ENCODE results near the gene SON. TPM values are rescaled to one million over a fixed set of nuclear protein-coding genes. Genes with fewer than 3 reads are reported as not detected.

SON gene
- total RNA-seq, 3 donors from 2014 or later, result 265 to 355 (median 330) TPM

GRCh38 chr21:33539616-33540015, 3.2 kb upstream of the SON start:
- Histone ChIP-seq H3K4me3 (no peak overlapping the region), H3K27me3 (no peaks in the 10 kb centered on the region), H3K36me3 (no peaks in the 10 kb centered on the region), H3K27ac (no peak overlapping the region), H3K4me1 (no peaks in the 10 kb centered on the region), H3K9me3 (no peaks in the 10 kb centered on the region)
- no peak for DNase-seq (ENCODE audit: low spot score in 2 of 2)
- intact Hi-C loops (cut with DNase I; ENCODE audit: low total_unique reads), result no loop called here
- no peak for TF ChIP-seq POLR2AphosphoS5 (IDR thresholded peaks at IDR 0.05)
- TF ChIP-seq POLR2A (IDR thresholded peaks at IDR 0.05), result no peak
- no peak for TF ChIP-seq CTCF (IDR thresholded peaks at IDR 0.05)

- intact Hi-C loops (cut with DNase I; ENCODE audit: low total_unique reads), result no loop called here
- H3K27ac ChIP-seq, result peak overlapping the region in 1 of 2 donors; percentile 99
- H3K4me1 ChIP-seq, result no peaks in the 10 kb centered on the region
- TF ChIP-seq POLR2AphosphoS5 (IDR thresholded peaks at IDR 0.05), result no peak
- no peak for TF ChIP-seq POLR2A (IDR thresholded peaks at IDR 0.05)
- no peak for TF ChIP-seq CTCF (IDR thresholded peaks at IDR 0.05)
- no peaks in the 10 kb centered on the region for H3K36me3 ChIP-seq
- no peaks in the 10 kb centered on the region for H3K9me3 ChIP-seq
- H3K4me3 ChIP-seq, result peak overlapping the region in 2 of 3 donors; percentile 74 to 78
- H3K27me3 ChIP-seq, result no peaks in the 10 kb centered on the region
- DNase-seq (ENCODE audit: low spot score in 2 of 2), result no peak
Measured at GRCh38 chr21:33540711-33541104, 2.1 kb upstream of the SON start.

GRCh38 chr21:33541105-33541711, 1.6 kb upstream of the SON start:
- Histone ChIP-seq H3K4me3 (peak overlapping the region; percentile 66 to 78 (median 74)), H3K9me3 (no peaks in the 10 kb centered on the region), H3K27me3 (no peaks in the 10 kb centered on the region), H3K4me1 (no peaks in the 10 kb centered on the region), H3K36me3 (no peaks in the 10 kb centered on the region), H3K27ac (peak overlapping the region; percentile 99)
- DNase-seq (ENCODE audit: low spot score in 2 of 2), result no peak
- intact Hi-C loops (cut with DNase I; ENCODE audit: low total_unique reads), result no loop called here
- TF ChIP-seq CTCF (IDR thresholded peaks at IDR 0.05), result no peak

GRCh38 chr21:33541756-33542639, 840 bp upstream of the SON start, which contains the start of gene GART:
Gene GART (minus strand): TSS chr21:33542117. CDS start chr21:33539315, 2,802 bp downstream.
- H3K4me1 ChIP-seq, result no peaks in the 10 kb centered on the region
- H3K4me3 ChIP-seq, result peak within 1 kb of the TSS; percentile 66 to 78 (median 74)
- peak; percentile 78 to 81 for DNase-seq (ENCODE audit: low spot score in 2 of 2)
- no peaks in the 10 kb centered on the region for H3K27me3 ChIP-seq
- H3K27ac ChIP-seq, result peak within 1 kb of the TSS; percentile 99
- intact Hi-C loops (cut with DNase I; ENCODE audit: low total_unique reads), result no loop called here
- no peaks in the 10 kb centered on the region for H3K36me3 ChIP-seq
- H3K9me3 ChIP-seq, result no peaks in the 10 kb centered on the region
- TF ChIP-seq POLR2AphosphoS5 (IDR thresholded peaks at IDR 0.05) (peak; percentile 64 to 88 (median 68)), CTCF (IDR thresholded peaks at IDR 0.05) (peak in 1 of 3 donors; percentile 6), POLR2A (IDR thresholded peaks at IDR 0.05) (peak; percentile 81)
